ENCODE measurements around the gene IFITM1.
A peak's percentile ranks its signal among the peaks of the same experiment; 100 is the strongest.
"Not testable (repeated sequence)": the region's sequence is repeated elsewhere in the genome, so short reads cannot be mapped to it uniquely, and the experiment has no call there.

The IFITM1 gene
- total RNA-seq: 38.0 to 95.8 (median 66.2) reads per million in 3 donors

GRCh38 chr11:313787-314553 lies at the start of gene IFITM1:
TSS of gene IFITM1 (plus strand) at chr11:314040. CDS start at chr11:314171, 131 bp downstream.
- Histone ChIP-seq H3K27me3 (replicated peaks; ENCODE audit: control insufficient read depth, insufficient read depth, low read length, poor library complexity, severe bottlenecking) (no peaks in the 10 kb centered on the region), H3K27ac (ENCODE audit: insufficient read depth, low read length, poor library complexity, severe bottlenecking) (peak within 1 kb of the TSS; percentile 77), H3K4me3 (ENCODE audit: insufficient read depth, low read depth, low read length, poor library complexity, severe bottlenecking) (peak within 1 kb of the TSS; percentile 87), H3K4me1 (ENCODE audit: control insufficient read depth, insufficient read depth, low read length, poor library complexity, severe bottlenecking) (peaks cover 33% of the 10 kb centered on the region), H3K36me3 (ENCODE audit: control insufficient read depth, insufficient read depth, low read length) (peaks cover 7% of the 10 kb centered on the region), H3K9me3 (ENCODE audit: control insufficient read depth, low read length) (no peaks in the 10 kb centered on the region)
- DNase-seq: peak; percentile 40 to 67 (median 55)

- no peak overlapping the region for H3K4me3 ChIP-seq (ENCODE audit: insufficient read depth, low read depth, low read length, poor library complexity, severe bottlenecking)
- H3K36me3 ChIP-seq (ENCODE audit: control insufficient read depth, insufficient read depth, low read length): no peaks in the 10 kb centered on the region
- H3K27ac ChIP-seq (ENCODE audit: insufficient read depth, low read length, poor library complexity, severe bottlenecking): peak overlapping the region; percentile 72
- peaks cover 22% of the 10 kb centered on the region for H3K4me1 ChIP-seq (ENCODE audit: control insufficient read depth, insufficient read depth, low read length, poor library complexity, severe bottlenecking)
- DNase-seq: peak in 1 of 3 donors; percentile 41
- no peaks in the 10 kb centered on the region for H3K9me3 ChIP-seq (ENCODE audit: control insufficient read depth, low read length)
- H3K27me3 ChIP-seq (replicated peaks; ENCODE audit: control insufficient read depth, insufficient read depth, low read length, poor library complexity, severe bottlenecking): no peaks in the 10 kb centered on the region
Measured at GRCh38 chr11:266676-267439, 47.0 kb upstream of the IFITM1 start.

GRCh38 chr11:267491-267994 lies 46.3 kb upstream of the IFITM1 start:
- Histone ChIP-seq H3K36me3 (ENCODE audit: control insufficient read depth, insufficient read depth, low read length) (no peaks in the 10 kb centered on the region), H3K4me1 (ENCODE audit: control insufficient read depth, insufficient read depth, low read length, poor library complexity, severe bottlenecking) (peaks cover 22% of the 10 kb centered on the region), H3K27ac (ENCODE audit: insufficient read depth, low read length, poor library complexity, severe bottlenecking) (peak overlapping the region; percentile 79), H3K4me3 (ENCODE audit: insufficient read depth, low read depth, low read length, poor library complexity, severe bottlenecking) (peak overlapping the region; percentile 31), H3K27me3 (replicated peaks; ENCODE audit: control insufficient read depth, insufficient read depth, low read length, poor library complexity, severe bottlenecking) (no peaks in the 10 kb centered on the region), H3K9me3 (ENCODE audit: control insufficient read depth, low read length) (no peaks in the 10 kb centered on the region)
- DNase-seq: peak; percentile 45 to 61 (median 52)

GRCh38 chr11:268716-269145 lies 45.1 kb upstream of the IFITM1 start:
- not testable (repeated sequence) for H3K9me3 ChIP-seq (ENCODE audit: control insufficient read depth, low read length); H3K27me3 ChIP-seq (replicated peaks; ENCODE audit: control insufficient read depth, insufficient read depth, low read length, poor library complexity, severe bottlenecking); H3K36me3 ChIP-seq (ENCODE audit: control insufficient read depth, insufficient read depth, low read length)
- DNase-seq: peak; percentile 38 to 61 (median 42)
- H3K4me1 ChIP-seq (ENCODE audit: control insufficient read depth, insufficient read depth, low read length, poor library complexity, severe bottlenecking): peaks cover 22% of the 10 kb centered on the region
- peak overlapping the region; percentile 79 for H3K27ac ChIP-seq (ENCODE audit: insufficient read depth, low read length, poor library complexity, severe bottlenecking)
- H3K4me3 ChIP-seq (ENCODE audit: insufficient read depth, low read depth, low read length, poor library complexity, severe bottlenecking): peak overlapping the region; percentile 31

- H3K27ac ChIP-seq (ENCODE audit: insufficient read depth, low read length, poor library complexity, severe bottlenecking): peak overlapping the region; percentile 79
- peak overlapping the region; percentile 31 for H3K4me3 ChIP-seq (ENCODE audit: insufficient read depth, low read depth, low read length, poor library complexity, severe bottlenecking)
- no peaks in the 10 kb centered on the region for H3K9me3 ChIP-seq (ENCODE audit: control insufficient read depth, low read length)
- H3K27me3 ChIP-seq (replicated peaks; ENCODE audit: control insufficient read depth, insufficient read depth, low read length, poor library complexity, severe bottlenecking): no peaks in the 10 kb centered on the region
- peaks cover 22% of the 10 kb centered on the region for H3K4me1 ChIP-seq (ENCODE audit: control insufficient read depth, insufficient read depth, low read length, poor library complexity, severe bottlenecking)
- H3K36me3 ChIP-seq (ENCODE audit: control insufficient read depth, insufficient read depth, low read length): no peaks in the 10 kb centered on the region
- peak in 2 of 3 donors; percentile 46 to 48 for DNase-seq
Measured at GRCh38 chr11:269146-269890, 44.5 kb upstream of the IFITM1 start.

GRCh38 chr11:270451-271318 lies 43.2 kb upstream of the IFITM1 start:
- Histone ChIP-seq H3K4me1 (ENCODE audit: control insufficient read depth, insufficient read depth, low read length, poor library complexity, severe bottlenecking) (peaks cover 22% of the 10 kb centered on the region), H3K27ac (ENCODE audit: insufficient read depth, low read length, poor library complexity, severe bottlenecking) (peak overlapping the region; percentile 27), H3K4me3 (ENCODE audit: insufficient read depth, low read depth, low read length, poor library complexity, severe bottlenecking) (no peak overlapping the region), H3K27me3 (replicated peaks; ENCODE audit: control insufficient read depth, insufficient read depth, low read length, poor library complexity, severe bottlenecking) (no peaks in the 10 kb centered on the region), H3K36me3 (ENCODE audit: control insufficient read depth, insufficient read depth, low read length) (no peaks in the 10 kb centered on the region), H3K9me3 (ENCODE audit: control insufficient read depth, low read length) (no peaks in the 10 kb centered on the region)
- no peak for DNase-seq

- no peaks in the 10 kb centered on the region for H3K36me3 ChIP-seq (ENCODE audit: control insufficient read depth, insufficient read depth, low read length)
- H3K9me3 ChIP-seq (ENCODE audit: control insufficient read depth, low read length): no peaks in the 10 kb centered on the region
- no peaks in the 10 kb centered on the region for H3K27me3 ChIP-seq (replicated peaks; ENCODE audit: control insufficient read depth, insufficient read depth, low read length, poor library complexity, severe bottlenecking)
- H3K27ac ChIP-seq (ENCODE audit: insufficient read depth, low read length, poor library complexity, severe bottlenecking): no peak overlapping the region
- H3K4me3 ChIP-seq (ENCODE audit: insufficient read depth, low read depth, low read length, poor library complexity, severe bottlenecking): no peak overlapping the region
- no peak for DNase-seq
- peaks cover 22% of the 10 kb centered on the region for H3K4me1 ChIP-seq (ENCODE audit: control insufficient read depth, insufficient read depth, low read length, poor library complexity, severe bottlenecking)
Measured at GRCh38 chr11:271319-271715, 42.5 kb upstream of the IFITM1 start.

GRCh38 chr11:272195-272930 lies 41.5 kb upstream of the IFITM1 start:
- no peak overlapping the region for H3K27ac ChIP-seq (ENCODE audit: insufficient read depth, low read length, poor library complexity, severe bottlenecking)
- H3K36me3 ChIP-seq (ENCODE audit: control insufficient read depth, insufficient read depth, low read length): no peaks in the 10 kb centered on the region
- no peaks in the 10 kb centered on the region for H3K27me3 ChIP-seq (replicated peaks; ENCODE audit: control insufficient read depth, insufficient read depth, low read length, poor library complexity, severe bottlenecking)

GRCh38 chr11:272931-273198 lies 41.0 kb upstream of the IFITM1 start:
- Histone ChIP-seq H3K27me3 (replicated peaks; ENCODE audit: control insufficient read depth, insufficient read depth, low read length, poor library complexity, severe bottlenecking) (no peaks in the 10 kb centered on the region), H3K27ac (ENCODE audit: insufficient read depth, low read length, poor library complexity, severe bottlenecking) (no peak overlapping the region), H3K36me3 (ENCODE audit: control insufficient read depth, insufficient read depth, low read length) (no peaks in the 10 kb centered on the region), H3K4me1 (ENCODE audit: control insufficient read depth, insufficient read depth, low read length, poor library complexity, severe bottlenecking) (peaks cover 15% of the 10 kb centered on the region), H3K9me3 (ENCODE audit: control insufficient read depth, low read length) (no peaks in the 10 kb centered on the region), H3K4me3 (ENCODE audit: insufficient read depth, low read depth, low read length, poor library complexity, severe bottlenecking) (no peak overlapping the region)
- DNase-seq: no peak

More at GRCh38 chr11:272195-272930, 41.5 kb upstream of the IFITM1 start:
- H3K9me3 ChIP-seq (ENCODE audit: control insufficient read depth, low read length): no peaks in the 10 kb centered on the region
- DNase-seq: no peak
- H3K4me3 ChIP-seq (ENCODE audit: insufficient read depth, low read depth, low read length, poor library complexity, severe bottlenecking): no peak overlapping the region
- peaks cover 19% of the 10 kb centered on the region for H3K4me1 ChIP-seq (ENCODE audit: control insufficient read depth, insufficient read depth, low read length, poor library complexity, severe bottlenecking)

Measured in effector memory CD4-positive, alpha-beta T cell (primary cell).